PFSK-1 (cell line): Measurements from ENCODE around the gene ZBP1.

Source experiments
- FOXP2 ChIP-seq: optimal IDR thresholded peaks from 2 replicates; pipeline ENCODE3; 2011; ENCODE audit warnings: borderline replicate concordance, control low read depth, inconsistent platforms; ENCODE audit not compliant: insufficient read depth; ENCODE audit errors: extremely low read length, extremely low read depth
- POLR2AphosphoS5 ChIP-seq: IDR thresholded peaks from 2 replicates; pipeline ENCODE4 v1.6.1; 2012; ENCODE audit warnings: low read depth, mild to moderate bottlenecking, control low read depth, low read length, moderate library complexity
- SIN3A ChIP-seq: IDR thresholded peaks from 2 replicates; pipeline ENCODE4 v1.6.1; 2012; ENCODE audit warnings: mild to moderate bottlenecking, low read length, moderate library complexity, borderline replicate concordance; ENCODE audit not compliant: insufficient read depth
- TAF1 ChIP-seq: IDR thresholded peaks from 2 replicates; pipeline ENCODE4 v1.6.1; 2012; ENCODE audit warnings: low read length, control low read depth, borderline replicate concordance; ENCODE audit not compliant: insufficient read depth
- TF ChIP-seq, protein P1 (sequence below), 2 experiments: IDR thresholded peaks; 2 replicates each; pipeline versions ENCODE4 v1.6.1 to v1.8.0; 2011 to 2012; ENCODE audit warnings: low read depth in 2 of 2, low read length in 2 of 2, control low read depth in 1 of 2, inconsistent platforms in 1 of 2, mild to moderate bottlenecking in 1 of 2, moderate library complexity in 1 of 2; ENCODE audit not compliant: insufficient read depth in 1 of 2

Gene ZBP1

DNA sequence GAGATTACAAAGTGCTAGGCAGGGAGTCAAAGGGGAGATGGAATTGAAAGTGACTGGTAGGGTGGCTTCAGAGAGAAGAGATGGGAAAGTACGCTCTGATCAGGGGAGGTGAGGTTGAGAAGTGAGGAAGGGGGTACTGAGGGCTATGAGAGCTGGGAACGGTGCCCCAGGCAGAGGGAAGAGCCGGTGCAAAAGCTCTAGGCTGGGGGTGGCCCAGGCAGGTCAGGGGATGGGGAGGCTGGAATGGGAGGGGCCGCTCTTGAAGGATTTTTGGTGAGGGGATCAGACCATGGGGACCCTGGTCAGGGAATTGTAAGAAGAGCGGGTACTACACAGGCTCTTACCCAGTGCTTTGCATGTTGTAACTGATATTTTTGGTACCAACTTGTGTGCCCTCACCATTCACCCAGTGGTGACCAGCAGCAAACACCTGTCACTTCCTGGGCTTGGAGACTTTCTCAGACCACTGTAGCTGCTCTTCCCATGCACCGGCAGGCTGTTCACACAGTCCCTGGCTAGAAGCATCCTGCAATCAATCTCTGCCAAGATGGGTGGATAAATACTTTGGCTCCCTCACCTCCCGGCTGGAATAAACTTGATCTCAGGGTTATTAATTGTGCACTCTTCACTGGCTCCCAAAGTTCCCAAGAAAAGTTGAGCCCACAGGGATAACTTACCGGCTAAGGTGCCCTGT is 35.3 kb downstream of the ZBP1 start:
- TF ChIP-seq POLR2AphosphoS5: no peak
- no peak for TF ChIP-seq FOXP2
- TF ChIP-seq SIN3A: no peak
- no peak for TF ChIP-seq TAF1
- TF ChIP-seq, protein P1, sequence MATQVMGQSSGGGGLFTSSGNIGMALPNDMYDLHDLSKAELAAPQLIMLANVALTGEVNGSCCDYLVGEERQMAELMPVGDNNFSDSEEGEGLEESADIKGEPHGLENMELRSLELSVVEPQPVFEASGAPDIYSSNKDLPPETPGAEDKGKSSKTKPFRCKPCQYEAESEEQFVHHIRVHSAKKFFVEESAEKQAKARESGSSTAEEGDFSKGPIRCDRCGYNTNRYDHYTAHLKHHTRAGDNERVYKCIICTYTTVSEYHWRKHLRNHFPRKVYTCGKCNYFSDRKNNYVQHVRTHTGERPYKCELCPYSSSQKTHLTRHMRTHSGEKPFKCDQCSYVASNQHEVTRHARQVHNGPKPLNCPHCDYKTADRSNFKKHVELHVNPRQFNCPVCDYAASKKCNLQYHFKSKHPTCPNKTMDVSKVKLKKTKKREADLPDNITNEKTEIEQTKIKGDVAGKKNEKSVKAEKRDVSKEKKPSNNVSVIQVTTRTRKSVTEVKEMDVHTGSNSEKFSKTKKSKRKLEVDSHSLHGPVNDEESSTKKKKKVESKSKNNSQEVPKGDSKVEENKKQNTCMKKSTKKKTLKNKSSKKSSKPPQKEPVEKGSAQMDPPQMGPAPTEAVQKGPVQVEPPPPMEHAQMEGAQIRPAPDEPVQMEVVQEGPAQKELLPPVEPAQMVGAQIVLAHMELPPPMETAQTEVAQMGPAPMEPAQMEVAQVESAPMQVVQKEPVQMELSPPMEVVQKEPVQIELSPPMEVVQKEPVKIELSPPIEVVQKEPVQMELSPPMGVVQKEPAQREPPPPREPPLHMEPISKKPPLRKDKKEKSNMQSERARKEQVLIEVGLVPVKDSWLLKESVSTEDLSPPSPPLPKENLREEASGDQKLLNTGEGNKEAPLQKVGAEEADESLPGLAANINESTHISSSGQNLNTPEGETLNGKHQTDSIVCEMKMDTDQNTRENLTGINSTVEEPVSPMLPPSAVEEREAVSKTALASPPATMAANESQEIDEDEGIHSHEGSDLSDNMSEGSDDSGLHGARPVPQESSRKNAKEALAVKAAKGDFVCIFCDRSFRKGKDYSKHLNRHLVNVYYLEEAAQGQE (IDR thresholded peaks at IDR 0.05; ENCODE audit: insufficient read depth in 1 of 2, low read depth in 2 of 2, low read length in 2 of 2): no peak

GRCh38 chr20:57583289-57584257 is 36.7 kb downstream of the ZBP1 start:
- TF ChIP-seq SIN3A (no peak), POLR2AphosphoS5 (no peak), FOXP2 (no peak), TAF1 (no peak)
- TF ChIP-seq, protein P1 (IDR thresholded peaks at IDR 0.05; ENCODE audit: insufficient read depth in 1 of 2, low read depth in 2 of 2, low read length in 2 of 2): no peak

GRCh38 chr20:57582432-57583288 is 37.6 kb downstream of the ZBP1 start:
- TF ChIP-seq FOXP2 (peak; percentile 59), TAF1 (no peak)

GRCh38 chr20:57582029-57582378 is 38.2 kb downstream of the ZBP1 start:
- TF ChIP-seq FOXP2: no peak

DNA sequence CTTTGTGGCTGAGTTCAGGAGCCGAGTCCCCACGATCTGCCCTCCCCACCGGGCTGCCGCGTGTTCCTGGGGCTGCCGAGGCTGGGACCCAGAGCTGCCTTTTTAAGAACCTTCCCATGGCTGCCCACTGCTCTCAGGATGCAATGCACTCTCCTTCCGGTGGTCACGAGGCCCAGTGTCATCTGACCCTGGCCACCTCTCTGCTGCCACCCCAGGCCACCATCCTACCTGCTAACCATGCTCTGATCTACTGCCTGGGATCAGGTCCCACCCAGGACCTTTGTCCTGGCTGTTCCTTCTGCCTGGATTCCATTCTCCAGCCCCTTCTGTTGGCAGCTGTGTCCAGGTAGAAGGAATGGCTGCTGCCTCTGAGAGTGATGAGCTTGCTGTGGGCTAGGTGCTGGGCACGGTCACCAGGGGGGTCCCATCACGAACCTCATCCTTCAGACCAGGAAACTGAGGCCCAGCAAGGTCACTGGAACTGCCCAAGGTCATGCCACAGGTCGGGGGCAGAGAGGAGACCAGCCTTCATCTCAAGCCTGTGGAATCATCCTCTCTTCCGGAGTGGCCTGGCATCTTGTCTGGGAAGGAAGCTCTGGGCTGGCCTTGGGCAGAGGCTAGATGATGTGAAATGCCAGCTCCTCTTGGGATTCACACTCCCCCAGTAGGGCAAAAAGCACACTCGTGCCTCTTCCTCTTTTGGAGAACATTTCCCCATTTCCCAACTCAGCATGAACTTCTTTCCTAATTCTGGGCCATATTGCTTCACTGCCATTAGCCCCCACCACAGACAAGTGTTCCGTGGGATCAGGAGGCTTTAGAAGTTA is 38.8 kb downstream of the ZBP1 start:
- no peak for TF ChIP-seq POLR2AphosphoS5
- TF ChIP-seq, protein P1 (IDR thresholded peaks at IDR 0.05; ENCODE audit: insufficient read depth in 1 of 2, low read depth in 2 of 2, low read length in 2 of 2): no peak
- TF ChIP-seq TAF1: no peak
- TF ChIP-seq SIN3A: no peak
- TF ChIP-seq FOXP2: no peak
